Ovary (tissue), 9 donors: ENCODE measurements around the gene CDC6. TPM values are rescaled to one million over a fixed set of nuclear protein-coding genes. Genes with fewer than 3 reads are reported as not detected.
A peak's percentile ranks its signal among the peaks of the same experiment; 100 is the strongest.

Experiments
- DNase-seq, 5 donors: peaks; one replicate each; pipeline ENCODE4 v3.0.0-alpha.2; 2019 to 2020
- H3K27ac ChIP-seq, 2 donors: fragments of 200-600 bp; one replicate each; pipeline versions ENCODE4 v1.5.1 to v1.8.0; 2019 to 2022
- H3K27me3 ChIP-seq: fragments of 200-600 bp; one replicate; pipeline ENCODE4 v1.8.0; 2022
- H3K36me3 ChIP-seq: fragments of 200-600 bp; sonication (generic); one replicate; pipeline ENCODE4 v1.5.1; 2019
- H3K4me1 ChIP-seq: one replicate; pipeline ENCODE4 v1.8.1; 2013; ENCODE audit warnings: mild to moderate bottlenecking, moderate library complexity; ENCODE audit not compliant: insufficient read depth
- H3K4me3 ChIP-seq: fragments of 200-600 bp; sonication (generic); one replicate; pipeline ENCODE4 v1.5.1; 2017
- H3K9me3 ChIP-seq, 2 donors: fragments of 200-600 bp in 1 of 2; sonication (generic) in 1 of 2; one replicate each; pipeline versions ENCODE4 v1.5.1 to v1.8.1; 2013 to 2019; ENCODE audit warnings: mild to moderate bottlenecking in 1 of 2, moderate library complexity in 1 of 2
- CTCF ChIP-seq, 3 donors: fragments of 450-650 bp in 2 of 3; fragments of 200-600 bp in 1 of 3; IDR thresholded peaks; one replicate each; pipeline versions ENCODE4 v1.5.1 to v1.8.0; 2016 to 2022; ENCODE audit warnings: antibody characterized with exemption in 3 of 3, mild to moderate bottlenecking in 1 of 3
- EP300 ChIP-seq: sonication (generic); formaldehyde crosslinking; IDR thresholded peaks from one replicate; pipeline ENCODE4 v1.6.1; 2017; ENCODE audit warnings: antibody characterized with exemption
- POLR2A ChIP-seq: fragments of 450-650 bp; IDR thresholded peaks from one replicate; pipeline ENCODE4 v1.6.1; 2017; ENCODE audit warnings: antibody characterized with exemption, mild to moderate bottlenecking, moderate library complexity
- WGBS, 3 donors: extraction: QIAGEN DNeasy Blood & Tissue Kit in 1 of 3; methylation state at CpG; one replicate each; pipeline versions ENCODE4 v1.1.5 to v1.1.7; 2013 to 2017; 5-methylcytosine and 5-hydroxymethylcytosine counted together
- intact Hi-C, 4 donors: fragments of 100-400 bp; cut with DNase I; formaldehyde crosslinking; loops; one replicate each; pipeline versions ENCODE4 v1.11.0 to v1.15.1; 2022 to 2023
- polyA plus RNA-seq, 2 donors: library from polyadenylated mRNA; stranded (reverse); fragments of 200-250 nt in 1 of 2; fragments of 350-450 nt in 1 of 2; fragmentation: Illumina TruSeq in 1 of 2; extraction: RNeasy Lipid Tissue Mini Kit (QIAGEN cat#74804) in 1 of 2; gene quantifications; one replicate each; pipeline ENCODE4 v1.2.3, GENCODE V29; 2013 to 2014
- total RNA-seq, 7 donors: library from RNA; depleted of rRNA in 2 of 7; stranded (reverse); fragments of >200 nt in 2 of 7; fragmentation: NEBNext Ultra II Directional in 3 of 7; extraction: Animal tissue kit (Norgen Biotek cat#: 25700) in 3 of 7; gene quantifications; one replicate each; pipeline versions ENCODE4 v1.1.0 to v1.2.4, GENCODE V29; 2016 to 2023
- donor health status: DM: no; HTN: no; CAD: no; lungs with moderate emphysema.
- donor health status: DM: no; HTN: no; CAD: no.
- donor health status: Bipolar disorder and iron deficiency.
- donor health status: DM: yes; HTN: yes; CAD: no.
- donor health status: DM: no; HTN: no; CAD: no.
- donor health status: DM: yes; HTN: yes; CAD: no.

Gene CDC6
- total and polyA plus RNA-seq, 9 donors: 0.34 to 3.8 (median 0.80) TPM

DNA sequence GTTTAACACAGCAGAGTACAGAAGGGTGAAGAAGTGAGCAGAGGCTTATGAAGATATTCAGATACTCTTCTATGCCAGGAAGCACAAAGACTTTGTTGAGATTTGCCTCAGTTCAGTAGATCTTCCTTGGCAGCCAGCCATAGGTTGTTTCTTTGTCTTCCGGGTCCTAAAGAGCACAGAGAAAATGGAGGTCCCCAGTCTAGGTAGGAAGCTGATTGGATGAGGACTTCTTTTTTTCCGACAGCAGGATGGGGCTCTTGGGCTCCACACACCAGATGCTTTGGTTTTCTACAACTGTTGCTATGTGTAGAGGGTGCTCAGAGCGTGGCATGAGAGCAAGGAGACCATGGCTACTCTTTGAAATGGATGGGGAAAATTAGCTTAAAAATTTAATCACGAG is 8.3 kb upstream of the CDC6 start:
- Histone ChIP-seq H3K36me3 (no peaks in the 10 kb centered on the region), H3K27me3 (no peaks in the 10 kb centered on the region), H3K4me1 (no peaks in the 10 kb centered on the region), H3K4me3 (no peak overlapping the region), H3K27ac (no peak overlapping the region), H3K9me3 (no peaks in the 10 kb centered on the region)
- WGBS, 3 donors: 87 to 88% (median 88%) methylated on average over 4 of the region's 4 CpGs
- TF ChIP-seq POLR2A (no peak), EP300 (no peak), CTCF (IDR thresholded peaks at IDR 0.05) (no peak)
- intact Hi-C loops: no loop called here
- no peak for DNase-seq

DNA sequence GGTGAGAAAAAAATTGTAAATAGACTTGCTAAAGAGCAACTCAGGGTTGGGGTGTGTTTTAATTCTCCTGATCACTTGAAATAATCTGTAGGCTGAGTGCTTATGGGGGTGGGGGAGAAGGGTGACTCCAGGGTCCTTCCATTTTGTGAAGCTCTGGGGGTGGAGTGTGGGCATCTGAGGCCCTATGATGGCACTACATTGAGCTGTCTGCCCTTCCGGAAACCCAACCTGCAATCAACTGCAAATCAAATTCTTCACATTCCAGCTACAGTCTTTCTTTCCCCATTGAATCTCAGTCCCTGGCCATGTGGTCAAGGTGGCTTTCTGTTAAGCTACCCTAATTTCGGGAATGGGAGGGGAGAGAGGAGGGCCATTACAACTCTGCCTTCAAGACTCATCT is 6.0 kb upstream of the CDC6 start:
- TF ChIP-seq POLR2A (no peak), CTCF (IDR thresholded peaks at IDR 0.05) (no peak), EP300 (no peak)
- 79 to 83% (median 79%) methylated on average over 2 of the region's 2 CpGs for WGBS, 3 donors
- H3K4me1 ChIP-seq: no peaks in the 10 kb centered on the region
- no peak overlapping the region for H3K4me3 ChIP-seq
- intact Hi-C loops: loop anchor here in 2 of 4 donors (10.0 kb wide), 2 partner anchors 57 to 67 kb away; partner anchors contain the start of gene WIPF2 (in 1 of the 2)
- DNase-seq: no peak
- no peaks in the 10 kb centered on the region for H3K9me3 ChIP-seq
- H3K27me3 ChIP-seq: no peaks in the 10 kb centered on the region
- no peaks in the 10 kb centered on the region for H3K36me3 ChIP-seq
- H3K27ac ChIP-seq: no peak overlapping the region

- Histone ChIP-seq H3K27me3 (no peaks in the 10 kb centered on the region), H3K4me1 (peaks cover 2% of the 10 kb centered on the region), H3K9me3 (no peaks in the 10 kb centered on the region), H3K36me3 (no peaks in the 10 kb centered on the region), H3K4me3 (no peak overlapping the region), H3K27ac (no peak overlapping the region)
- intact Hi-C loops: loop anchor here in 2 of 4 donors (10.0 kb wide), 2 partner anchors 59 to 69 kb away; partner anchors contain the start of gene WIPF2 (in 1 of the 2)
- TF ChIP-seq CTCF (IDR thresholded peaks at IDR 0.05): no peak
- no peak for TF ChIP-seq EP300
- TF ChIP-seq POLR2A: no peak
- no peak for DNase-seq
- WGBS, 3 donors: 30 to 45% (median 40%) methylated on average over 2 of the region's 2 CpGs
Observed at GRCh38 chr17:40283662-40284061, 4.0 kb upstream of the CDC6 start.

DNA sequence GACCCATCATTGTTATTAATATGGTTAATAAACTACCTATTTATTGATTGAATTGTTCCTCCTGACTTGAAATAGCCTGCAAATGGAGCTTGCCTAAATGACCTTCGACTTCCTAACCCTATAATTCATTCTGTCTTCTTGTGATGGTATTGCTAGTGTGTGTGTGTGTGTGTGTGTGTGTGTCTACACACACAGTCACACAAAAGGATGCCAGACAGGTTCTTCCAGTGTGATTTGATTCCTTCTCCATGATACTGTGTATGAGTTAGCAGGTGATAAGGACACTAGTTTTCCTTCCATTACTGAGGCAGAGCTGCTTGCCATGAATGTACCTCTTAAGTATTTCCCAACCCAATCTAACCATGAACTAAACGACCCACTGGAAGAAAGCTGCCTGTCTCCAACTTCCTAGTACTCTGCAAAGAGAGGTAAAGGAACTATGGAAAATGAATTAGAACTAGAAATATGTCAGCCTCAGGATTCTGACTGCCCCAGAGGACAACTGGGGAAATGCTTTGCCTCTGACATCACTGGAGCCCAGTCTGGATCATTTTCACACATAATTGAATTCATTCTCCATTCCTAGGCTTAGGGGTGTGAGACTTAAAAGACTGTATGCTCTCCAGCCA is 3.5 kb upstream of the CDC6 start:
- DNase-seq: no peak
- intact Hi-C loops: loop anchor here in 2 of 4 donors (10.0 kb wide), 2 partner anchors 59 to 69 kb away; partner anchors contain the start of gene WIPF2 (in 1 of the 2)

More for the DNA sequence above, 3.5 kb upstream of the CDC6 start:
- Histone ChIP-seq H3K27me3 (no peaks in the 10 kb centered on the region), H3K9me3 (no peaks in the 10 kb centered on the region), H3K4me1 (peaks cover 2% of the 10 kb centered on the region), H3K27ac (no peak overlapping the region), H3K36me3 (no peaks in the 10 kb centered on the region), H3K4me3 (no peak overlapping the region)
- TF ChIP-seq EP300 (no peak), CTCF (IDR thresholded peaks at IDR 0.05) (peak in 1 of 3 donors; percentile 8), POLR2A (no peak)
- 47 to 59% (median 51%) methylated on average over 2 of the region's 2 CpGs for WGBS, 3 donors
